NT2/D1 (cell line): ENCODE measurements around the gene PAPOLB.
"Not testable (repeated sequence)": the region's sequence is repeated elsewhere in the genome, so short reads cannot be mapped to it uniquely, and the experiment has no call there.

Experiments
- DNase-seq: peaks from one replicate; pipeline ENCODE4 v3.0.0-alpha.2; 2011; ENCODE audit warnings: low read depth, low spot score
- H3K27me3 ChIP-seq: 2 replicates; pipeline ENCODE4 v1.6.0; 2011; ENCODE audit warnings: mild to moderate bottlenecking; ENCODE audit not compliant: insufficient read length, insufficient read depth
- H3K36me3 ChIP-seq: 2 replicates; pipeline ENCODE4 v1.6.1; 2011; ENCODE audit warnings: mild to moderate bottlenecking, low read length, mixed read lengths; ENCODE audit not compliant: insufficient read depth, insufficient read length
- H3K4me1 ChIP-seq: 2 replicates; pipeline ENCODE4 v1.5.1; 2011; ENCODE audit not compliant: insufficient read depth, insufficient read length
- H3K4me3 ChIP-seq: 2 replicates; pipeline ENCODE4 v1.5.1; 2011; ENCODE audit warnings: low read depth; ENCODE audit not compliant: insufficient read length
- H3K9ac ChIP-seq: 2 replicates; pipeline ENCODE4 v1.6.0; 2011; ENCODE audit warnings: low read depth; ENCODE audit not compliant: insufficient read length
- H3K9me3 ChIP-seq: 2 replicates; pipeline ENCODE4 v1.5.1; 2011; ENCODE audit warnings: mild to moderate bottlenecking, low read length; ENCODE audit not compliant: insufficient read depth
- SUZ12 ChIP-seq: IDR thresholded peaks from 2 replicates; pipeline ENCODE4 v1.6.1; 2011; ENCODE audit not compliant: insufficient read length, insufficient read depth; ENCODE audit errors: extremely low read depth
- YY1 ChIP-seq: IDR thresholded peaks from 2 replicates; pipeline ENCODE4 v1.6.1; 2011; ENCODE audit not compliant: insufficient read length, insufficient read depth
- ZNF274 ChIP-seq: IDR thresholded peaks from 2 replicates; pipeline ENCODE4 v1.6.1; 2011; ENCODE audit warnings: mild to moderate bottlenecking, low read depth, low read length

The PAPOLB gene

GRCh38 chr7:4861673-4862072 lies at the start of gene PAPOLB:
TSS of gene PAPOLB (minus strand) at chr7:4862030. CDS start at chr7:4861810, 220 bp downstream.
- no peaks in the 10 kb centered on the region for H3K27me3 ChIP-seq
- H3K4me3 ChIP-seq, result no peak within 1 kb of the TSS
- H3K4me1 ChIP-seq, result no peaks in the 10 kb centered on the region
- no peak within 1 kb of the TSS for H3K9ac ChIP-seq
- no peak for DNase-seq
- no peak for TF ChIP-seq YY1
- TF ChIP-seq SUZ12, result no peak
- TF ChIP-seq ZNF274, result no peak
- peaks cover 4% of the 10 kb centered on the region for H3K36me3 ChIP-seq
- H3K9me3 ChIP-seq, result no peaks in the 10 kb centered on the region

- TF ChIP-seq SUZ12 (no peak), YY1 (no peak), ZNF274 (no peak)
- Histone ChIP-seq H3K4me3 (no peak overlapping the region), H3K4me1 (no peaks in the 10 kb centered on the region), H3K9ac (no peak overlapping the region), H3K27me3 (no peaks in the 10 kb centered on the region), H3K9me3 (peaks cover 15% of the 10 kb centered on the region), H3K36me3 (no peaks in the 10 kb centered on the region)
- DNase-seq, result no peak
Observed at GRCh38 chr7:4911111-4911828, 49.4 kb upstream of the PAPOLB start.

- no peaks in the 10 kb centered on the region for H3K4me1 ChIP-seq
Observed at GRCh38 chr7:4906682-4907081, 44.9 kb upstream of the PAPOLB start.

GRCh38 chr7:4905171-4905570 lies 43.3 kb upstream of the PAPOLB start:
- Histone ChIP-seq H3K4me3 (no peak overlapping the region), H3K9me3 (peaks cover 15% of the 10 kb centered on the region), H3K4me1 (no peaks in the 10 kb centered on the region), H3K36me3 (no peaks in the 10 kb centered on the region), H3K9ac (no peak overlapping the region), H3K27me3 (peaks cover 10% of the 10 kb centered on the region)
- DNase-seq, result no peak
- TF ChIP-seq ZNF274 (no peak), YY1 (no peak), SUZ12 (no peak)

More at GRCh38 chr7:4906682-4907081, 44.9 kb upstream of the PAPOLB start:
- peaks cover 10% of the 10 kb centered on the region for H3K27me3 ChIP-seq
- H3K9me3 ChIP-seq, result peaks cover 15% of the 10 kb centered on the region
- no peak for TF ChIP-seq SUZ12
- TF ChIP-seq ZNF274, result no peak
- no peak for TF ChIP-seq YY1
- no peaks in the 10 kb centered on the region for H3K36me3 ChIP-seq
- H3K9ac ChIP-seq, result no peak overlapping the region
- no peak overlapping the region for H3K4me3 ChIP-seq
- no peak for DNase-seq

GRCh38 chr7:4904346-4904745 lies 42.5 kb upstream of the PAPOLB start:
- no peaks in the 10 kb centered on the region for H3K4me1 ChIP-seq
- no peak overlapping the region for H3K9ac ChIP-seq
- no peak for TF ChIP-seq SUZ12
- no peak for TF ChIP-seq YY1
- no peak for TF ChIP-seq ZNF274
- H3K9me3 ChIP-seq, result peaks cover 15% of the 10 kb centered on the region
- DNase-seq, result no peak
- peaks cover 10% of the 10 kb centered on the region for H3K27me3 ChIP-seq
- H3K4me3 ChIP-seq, result no peak overlapping the region
- H3K36me3 ChIP-seq, result no peaks in the 10 kb centered on the region

GRCh38 chr7:4895766-4896165 lies 33.9 kb upstream of the PAPOLB start:
- Histone ChIP-seq H3K4me3 (no peak overlapping the region), H3K36me3 (no peaks in the 10 kb centered on the region), H3K9ac (no peak overlapping the region), H3K4me1 (no peaks in the 10 kb centered on the region), H3K27me3 (no peaks in the 10 kb centered on the region), H3K9me3 (no peaks in the 10 kb centered on the region)
- no peak for TF ChIP-seq ZNF274
- TF ChIP-seq SUZ12, result no peak
- no peak for TF ChIP-seq YY1
- no peak for DNase-seq

GRCh38 chr7:4894482-4894881 lies 32.7 kb upstream of the PAPOLB start:
- Histone ChIP-seq H3K9ac (no peak overlapping the region), H3K4me1 (no peaks in the 10 kb centered on the region), H3K36me3 (no peaks in the 10 kb centered on the region), H3K4me3 (no peak overlapping the region), H3K9me3 (no peaks in the 10 kb centered on the region), H3K27me3 (no peaks in the 10 kb centered on the region)
- no peak for DNase-seq
- TF ChIP-seq YY1 (no peak), SUZ12 (no peak), ZNF274 (no peak)

GRCh38 chr7:4893929-4894475 lies 32.2 kb upstream of the PAPOLB start:
- H3K27me3 ChIP-seq, result no peaks in the 10 kb centered on the region
- H3K9ac ChIP-seq, result no peak overlapping the region
- H3K36me3 ChIP-seq, result no peaks in the 10 kb centered on the region
- no peak for DNase-seq
- no peak overlapping the region for H3K4me3 ChIP-seq
- TF ChIP-seq YY1 (no peak), ZNF274 (no peak), SUZ12 (no peak)
- H3K9me3 ChIP-seq, result no peaks in the 10 kb centered on the region
- no peaks in the 10 kb centered on the region for H3K4me1 ChIP-seq

GRCh38 chr7:4893188-4893587 lies 31.4 kb upstream of the PAPOLB start:
- not testable (repeated sequence) for H3K36me3 ChIP-seq, H3K4me1 ChIP-seq, H3K9me3 ChIP-seq, H3K9ac ChIP-seq, H3K27me3 ChIP-seq, DNase-seq, H3K4me3 ChIP-seq

- not testable (repeated sequence) for DNase-seq, H3K4me1 ChIP-seq, H3K9ac ChIP-seq, H3K9me3 ChIP-seq, H3K4me3 ChIP-seq, H3K36me3 ChIP-seq, H3K27me3 ChIP-seq
Observed at GRCh38 chr7:4891522-4891921, 29.7 kb upstream of the PAPOLB start.
